Measurements from ENCODE around the gene ESD. TPM values are rescaled to one million over a fixed set of nuclear protein-coding genes. Genes with fewer than 3 reads are reported as not detected.
A peak's percentile ranks its signal among the peaks of the same experiment; 100 is the strongest.
"Not testable (repeated sequence)": the region's sequence is repeated elsewhere in the genome, so short reads cannot be mapped to it uniquely, and the experiment has no call there.

ESD gene
- 69.7 and 86.4 TPM in 2 replicates for total RNA-seq

- DNase-seq (ENCODE audit: low read depth in 2 of 2), result peak; percentile 48 to 84
Measured at GRCh38 chr13:46796515-46797474, at the start of gene ESD. Gene ESD, minus strand, starts transcription at chr13:46797161. Its CDS starts 5,748 bp downstream, at chr13:46791413.

GRCh38 chr13:46846726-46847125 is 49.8 kb upstream of the ESD start:
- no peak for DNase-seq (ENCODE audit: low read depth in 2 of 2)

- no peak for DNase-seq (ENCODE audit: low read depth in 2 of 2)
Measured at GRCh38 chr13:46845146-46845545, 48.2 kb upstream of the ESD start.

- DNase-seq (ENCODE audit: low read depth in 2 of 2), result peak in 1 of 2 donors; percentile 24
Measured at GRCh38 chr13:46844431-46844830, 47.5 kb upstream of the ESD start.

GRCh38 chr13:46839399-46839798 is 42.4 kb upstream of the ESD start:
- DNase-seq (ENCODE audit: low read depth in 2 of 2), result no peak

- DNase-seq (ENCODE audit: low read depth in 2 of 2), result no peak
Measured at GRCh38 chr13:46834657-46835056, 37.7 kb upstream of the ESD start.

- peak; percentile 32 to 53 for DNase-seq (ENCODE audit: low read depth in 2 of 2)
Measured at GRCh38 chr13:46831588-46832194, 34.7 kb upstream of the ESD start.

GRCh38 chr13:46830405-46831005 is 33.5 kb upstream of the ESD start:
- no peak for DNase-seq (ENCODE audit: low read depth in 2 of 2)

GRCh38 chr13:46822551-46822950 is 25.6 kb upstream of the ESD start:
- DNase-seq (ENCODE audit: low read depth in 2 of 2), result no peak

- DNase-seq (ENCODE audit: low read depth in 2 of 2), result no peak
Measured at GRCh38 chr13:46817838-46818476, 21.0 kb upstream of the ESD start.

GRCh38 chr13:46817095-46817494 is 20.1 kb upstream of the ESD start:
- DNase-seq (ENCODE audit: low read depth in 2 of 2), result peak in 1 of 2 donors; percentile 30

GRCh38 chr13:46816371-46816770 is 19.4 kb upstream of the ESD start:
- no peak for DNase-seq (ENCODE audit: low read depth in 2 of 2)

- DNase-seq (ENCODE audit: low read depth in 2 of 2), result no peak
Measured at GRCh38 chr13:46812301-46812797, 15.4 kb upstream of the ESD start.

GRCh38 chr13:46810440-46810839 is 13.5 kb upstream of the ESD start:
- DNase-seq (ENCODE audit: low read depth in 2 of 2), result no peak

GRCh38 chr13:46804921-46805320 is 8.0 kb upstream of the ESD start:
- not testable (repeated sequence) for DNase-seq (ENCODE audit: low read depth in 2 of 2)

GRCh38 chr13:46804391-46804815 is 7.4 kb upstream of the ESD start:
- peak in 1 of 2 donors; percentile 5 for DNase-seq (ENCODE audit: low read depth in 2 of 2)

GRCh38 chr13:46803586-46803985 is 6.6 kb upstream of the ESD start:
- DNase-seq (ENCODE audit: low read depth in 2 of 2), result no peak

- no peak for DNase-seq (ENCODE audit: low read depth in 2 of 2)
Measured at GRCh38 chr13:46801858-46802257, 4.9 kb upstream of the ESD start.

GRCh38 chr13:46799139-46799538 is 2.2 kb upstream of the ESD start:
- no peak for DNase-seq (ENCODE audit: low read depth in 2 of 2)

- DNase-seq (ENCODE audit: low read depth in 2 of 2), result no peak
Measured at GRCh38 chr13:46797501-46798237, 708 bp upstream of the ESD start.

GRCh38 chr13:46796129-46796514 is 839 bp downstream of the ESD start:
- DNase-seq (ENCODE audit: low read depth in 2 of 2), result no peak
